DMS79 (cell line): ENCODE results near the gene WSCD2.
"Not testable (repeated sequence)": the region's sequence is repeated elsewhere in the genome, so short reads cannot be mapped to it uniquely, and the experiment has no call there.

Experiments used
- DNase-seq: peaks from one replicate; lab custom pipeline; 2025; lab: John Stamatoyannopoulos, UW

Gene WSCD2

GRCh38 chr12:108198043-108198442, 69.0 kb downstream of the WSCD2 start:
- DNase-seq: no peak

- no peak for DNase-seq
Observed at GRCh38 chr12:108199106-108199505, 70.0 kb downstream of the WSCD2 start.

- DNase-seq: no peak
Observed at GRCh38 chr12:108201808-108202207, 72.7 kb downstream of the WSCD2 start.

GRCh38 chr12:108204117-108204987, 75.3 kb downstream of the WSCD2 start:
- no peak for DNase-seq

- no peak for DNase-seq
Observed at GRCh38 chr12:108205864-108206263, 76.8 kb downstream of the WSCD2 start.

- no peak for DNase-seq
Observed at GRCh38 chr12:108207791-108208730, 79.0 kb downstream of the WSCD2 start.

GRCh38 chr12:108210001-108210400, 80.9 kb downstream of the WSCD2 start:
- DNase-seq: no peak

- DNase-seq: no peak
Observed at GRCh38 chr12:108211157-108211556, 82.1 kb downstream of the WSCD2 start.

GRCh38 chr12:108213871-108214445, 84.9 kb downstream of the WSCD2 start:
- no peak for DNase-seq

- DNase-seq: no peak
Observed at GRCh38 chr12:108214486-108214885, 85.4 kb downstream of the WSCD2 start.

- no peak for DNase-seq
Observed at GRCh38 chr12:108215458-108215857, 86.4 kb downstream of the WSCD2 start.

GRCh38 chr12:108218921-108219320, 89.8 kb downstream of the WSCD2 start:
- DNase-seq: no peak

GRCh38 chr12:108225101-108225500, 96.0 kb downstream of the WSCD2 start:
- not testable (repeated sequence) for DNase-seq

GRCh38 chr12:108226866-108227265, 97.8 kb downstream of the WSCD2 start:
- DNase-seq: no peak

GRCh38 chr12:108228746-108229145, 99.7 kb downstream of the WSCD2 start:
- DNase-seq: no peak

GRCh38 chr12:108231109-108231905, 102.2 kb downstream of the WSCD2 start:
- DNase-seq: no peak

GRCh38 chr12:108231909-108232434, 102.9 kb downstream of the WSCD2 start:
- no peak for DNase-seq

GRCh38 chr12:108232565-108232964, 103.5 kb downstream of the WSCD2 start:
- DNase-seq: no peak

GRCh38 chr12:108234158-108234557, 105.1 kb downstream of the WSCD2 start:
- DNase-seq: no peak

- no peak for DNase-seq
Observed at GRCh38 chr12:108235197-108235984, 106.3 kb downstream of the WSCD2 start.

- no peak for DNase-seq
Observed at GRCh38 chr12:108235985-108236263, 106.8 kb downstream of the WSCD2 start.
